ENCODE measurements around the gene SCYL1. TPM values are rescaled to one million over a fixed set of nuclear protein-coding genes. Genes with fewer than 3 reads are reported as not detected.

Gene SCYL1
- total and polyA plus RNA-seq, 2 experiments from 2014 or later, result 83.9 to 167 TPM

DNA sequence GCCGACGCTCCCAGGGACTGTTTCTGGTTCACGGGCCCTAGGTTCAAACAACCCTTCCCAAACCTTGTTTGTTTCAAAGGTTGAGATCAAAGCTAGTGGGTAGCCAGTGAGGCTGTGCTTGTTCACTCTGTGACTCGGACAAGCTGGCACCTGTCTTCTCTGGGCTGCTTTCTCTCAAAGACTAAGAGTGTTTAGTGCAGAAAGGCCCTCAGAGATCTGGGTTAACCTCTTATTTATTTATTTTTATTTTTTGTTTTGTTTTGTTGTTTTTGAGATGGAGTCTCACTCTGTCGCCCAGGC, 39.0 kb upstream of the SCYL1 start:
- Histone ChIP-seq H3K4me1 (ENCODE audit: insufficient read depth) (peaks cover 66% of the 10 kb centered on the region), H3K4me3 (no peak overlapping the region), H3K9me2 (replicated peaks; ENCODE audit: insufficient read depth) (no peaks in the 10 kb centered on the region), H3K27ac (peak overlapping the region; percentile 91), H3K9me3 (ENCODE audit: low read depth) (no peaks in the 10 kb centered on the region), H3K4me2 (peak overlapping the region; percentile 50), H3K27me3 (no peaks in the 10 kb centered on the region), H4K20me1 (ENCODE audit: insufficient read depth, poor library complexity, severe bottlenecking) (no peaks in the 10 kb centered on the region), H2AFZ (no peak overlapping the region), H3K79me2 (peaks cover 41% of the 10 kb centered on the region), H3K36me3 (replicated peaks; ENCODE audit: insufficient read depth, low read depth) (no peaks in the 10 kb centered on the region)
- 57% methylated on average over 5 of the region's 5 CpGs for WGBS (ENCODE audit: low lambda C conversion rate, missing lambda C conversion rate)
- no peak for DNase-seq (ENCODE audit: low spot score)
- TF ChIP-seq EZH2 (IDR thresholded peaks at IDR 0.05; ENCODE audit: borderline replicate concordance), result no peak
- TF ChIP-seq, protein P1, sequence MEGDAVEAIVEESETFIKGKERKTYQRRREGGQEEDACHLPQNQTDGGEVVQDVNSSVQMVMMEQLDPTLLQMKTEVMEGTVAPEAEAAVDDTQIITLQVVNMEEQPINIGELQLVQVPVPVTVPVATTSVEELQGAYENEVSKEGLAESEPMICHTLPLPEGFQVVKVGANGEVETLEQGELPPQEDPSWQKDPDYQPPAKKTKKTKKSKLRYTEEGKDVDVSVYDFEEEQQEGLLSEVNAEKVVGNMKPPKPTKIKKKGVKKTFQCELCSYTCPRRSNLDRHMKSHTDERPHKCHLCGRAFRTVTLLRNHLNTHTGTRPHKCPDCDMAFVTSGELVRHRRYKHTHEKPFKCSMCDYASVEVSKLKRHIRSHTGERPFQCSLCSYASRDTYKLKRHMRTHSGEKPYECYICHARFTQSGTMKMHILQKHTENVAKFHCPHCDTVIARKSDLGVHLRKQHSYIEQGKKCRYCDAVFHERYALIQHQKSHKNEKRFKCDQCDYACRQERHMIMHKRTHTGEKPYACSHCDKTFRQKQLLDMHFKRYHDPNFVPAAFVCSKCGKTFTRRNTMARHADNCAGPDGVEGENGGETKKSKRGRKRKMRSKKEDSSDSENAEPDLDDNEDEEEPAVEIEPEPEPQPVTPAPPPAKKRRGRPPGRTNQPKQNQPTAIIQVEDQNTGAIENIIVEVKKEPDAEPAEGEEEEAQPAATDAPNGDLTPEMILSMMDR (IDR thresholded peaks at IDR 0.05; ENCODE audit: poor library complexity), result no peak
- no peak for TF ChIP-seq EZH2phosphoT487 (IDR thresholded peaks at IDR 0.05; ENCODE audit: low read depth, severe bottlenecking, unreplicated experiment)

DNA sequence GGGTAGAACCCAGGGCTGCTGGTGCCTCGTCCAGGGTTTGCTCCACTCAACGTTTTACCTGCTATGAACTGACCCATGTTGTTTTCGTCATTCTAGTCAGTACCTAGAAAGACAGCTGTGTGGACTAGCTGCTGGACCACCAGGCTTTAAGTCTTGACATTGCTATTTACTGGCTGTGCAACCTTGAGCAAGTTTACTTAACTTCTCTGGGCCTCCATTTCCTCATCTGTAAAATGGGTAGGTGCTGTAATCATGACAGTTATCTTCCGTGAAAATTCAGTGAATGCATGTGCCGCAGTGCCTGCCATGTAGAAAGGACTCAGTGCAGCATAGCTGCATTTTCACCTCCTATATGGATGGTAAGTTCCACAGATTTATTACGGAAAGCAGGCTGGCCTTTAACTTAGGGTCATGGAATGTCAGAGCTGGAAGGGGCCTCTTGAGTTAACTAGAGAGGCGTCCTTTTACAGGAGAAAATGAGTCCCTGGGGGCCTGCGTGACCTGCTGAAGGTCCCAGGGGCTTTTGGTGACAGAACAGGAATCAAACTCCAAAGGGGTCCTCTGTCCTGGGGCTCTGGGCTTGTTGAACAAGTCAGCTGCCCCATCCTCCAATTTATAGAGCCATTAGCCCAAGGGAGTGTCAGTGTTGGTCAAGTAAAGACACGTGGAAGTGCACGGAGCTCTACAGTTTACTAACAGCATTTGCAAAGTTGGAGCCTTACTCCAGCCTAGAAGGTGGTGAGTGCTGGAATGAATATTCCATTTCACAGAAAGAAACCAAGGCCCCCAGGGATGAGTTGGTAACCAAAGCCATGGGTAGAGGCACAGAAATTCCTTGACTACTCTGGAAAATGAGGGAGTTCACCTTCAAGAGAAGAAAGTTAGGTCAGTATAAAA, 38.1 kb upstream of the SCYL1 start:
- H3K36me3 ChIP-seq (replicated peaks; ENCODE audit: insufficient read depth, low read depth), result no peaks in the 10 kb centered on the region
- DNase-seq (ENCODE audit: low spot score), result peak; percentile 23
- no peak for TF ChIP-seq EZH2phosphoT487 (IDR thresholded peaks at IDR 0.05; ENCODE audit: low read depth, severe bottlenecking, unreplicated experiment)
- TF ChIP-seq, protein P1 (IDR thresholded peaks at IDR 0.05; ENCODE audit: poor library complexity), result no peak
- no peak for TF ChIP-seq EZH2 (IDR thresholded peaks at IDR 0.05; ENCODE audit: borderline replicate concordance)
- H3K4me2 ChIP-seq, result peak overlapping the region; percentile 34
- no peaks in the 10 kb centered on the region for H3K27me3 ChIP-seq
- peaks cover 42% of the 10 kb centered on the region for H3K79me2 ChIP-seq
- H3K4me1 ChIP-seq (ENCODE audit: insufficient read depth), result peaks cover 68% of the 10 kb centered on the region
- no peak overlapping the region for H3K4me3 ChIP-seq
- no peaks in the 10 kb centered on the region for H3K9me3 ChIP-seq (ENCODE audit: low read depth)
- WGBS (ENCODE audit: low lambda C conversion rate, missing lambda C conversion rate), result 69% methylated on average over 10 of the region's 10 CpGs
- peak overlapping the region; percentile 91 for H3K27ac ChIP-seq
- no peaks in the 10 kb centered on the region for H3K9me2 ChIP-seq (replicated peaks; ENCODE audit: insufficient read depth)
- no peaks in the 10 kb centered on the region for H4K20me1 ChIP-seq (ENCODE audit: insufficient read depth, poor library complexity, severe bottlenecking)
- H2AFZ ChIP-seq, result no peak overlapping the region

GRCh38 chr11:65487467-65488272, 37.2 kb upstream of the SCYL1 start:
- H3K4me2 ChIP-seq, result peak overlapping the region; percentile 67
- 6% methylated on average over 17 of the region's 17 CpGs for WGBS (ENCODE audit: low lambda C conversion rate, missing lambda C conversion rate)
- H2AFZ ChIP-seq, result no peak overlapping the region
- DNase-seq (ENCODE audit: low spot score), result peak; percentile 100
- no peaks in the 10 kb centered on the region for H3K9me3 ChIP-seq (ENCODE audit: low read depth)
- no peaks in the 10 kb centered on the region for H3K36me3 ChIP-seq (replicated peaks; ENCODE audit: insufficient read depth, low read depth)
- peaks cover 42% of the 10 kb centered on the region for H3K79me2 ChIP-seq
- H3K27me3 ChIP-seq, result no peaks in the 10 kb centered on the region
- H3K9me2 ChIP-seq (replicated peaks; ENCODE audit: insufficient read depth), result no peaks in the 10 kb centered on the region
- TF ChIP-seq EZH2 (IDR thresholded peaks at IDR 0.05; ENCODE audit: borderline replicate concordance) (no peak), EZH2phosphoT487 (IDR thresholded peaks at IDR 0.05; ENCODE audit: low read depth, severe bottlenecking, unreplicated experiment) (no peak)
- TF ChIP-seq, protein P1 (IDR thresholded peaks at IDR 0.05; ENCODE audit: poor library complexity), result no peak
- no peaks in the 10 kb centered on the region for H4K20me1 ChIP-seq (ENCODE audit: insufficient read depth, poor library complexity, severe bottlenecking)
- H3K27ac ChIP-seq, result peak overlapping the region; percentile 96
- peaks cover 77% of the 10 kb centered on the region for H3K4me1 ChIP-seq (ENCODE audit: insufficient read depth)
- no peak overlapping the region for H3K4me3 ChIP-seq

All from hepatocyte (in vitro differentiated cells).